Adipocyte (in vitro differentiated cells): ENCODE measurements around the gene DEPDC5.
A peak's percentile ranks its signal among the peaks of the same experiment; 100 is the strongest.

ENCODE experiments used
- DNase-seq: peaks from one replicate; pipeline ENCODE4 v3.0.0-alpha.2; 2015; ENCODE audit warnings: low read depth
- H3K27me3 ChIP-seq: replicated peaks from 2 replicates; pipeline ENCODE4 v1.7.0; 2013; ENCODE audit warnings: mild to moderate bottlenecking, low read length, moderate library complexity; ENCODE audit not compliant: control insufficient read depth, insufficient read depth
- H3K36me3 ChIP-seq: 2 replicates; pipeline ENCODE4 v1.7.0; 2013; ENCODE audit warnings: low read length, mild to moderate bottlenecking, moderate library complexity; ENCODE audit not compliant: control insufficient read depth, insufficient read depth, severe bottlenecking
- H3K4me1 ChIP-seq: 2 replicates; pipeline ENCODE4 v1.7.0; 2013; ENCODE audit warnings: mild to moderate bottlenecking, low read length, moderate library complexity; ENCODE audit not compliant: control insufficient read depth, insufficient read depth
- H3K4me3 ChIP-seq: 2 replicates; pipeline ENCODE4 v1.7.0; 2013; ENCODE audit warnings: mild to moderate bottlenecking, low read length, moderate library complexity
- H3K9ac ChIP-seq: 2 replicates; pipeline ENCODE4 v1.7.0; 2013; ENCODE audit warnings: mild to moderate bottlenecking, low read length, moderate library complexity
- H3K9me3 ChIP-seq: 2 replicates; pipeline ENCODE4 v1.7.0; 2013; ENCODE audit warnings: mild to moderate bottlenecking, low read length, moderate library complexity; ENCODE audit not compliant: control insufficient read depth

DEPDC5 gene

DNA sequence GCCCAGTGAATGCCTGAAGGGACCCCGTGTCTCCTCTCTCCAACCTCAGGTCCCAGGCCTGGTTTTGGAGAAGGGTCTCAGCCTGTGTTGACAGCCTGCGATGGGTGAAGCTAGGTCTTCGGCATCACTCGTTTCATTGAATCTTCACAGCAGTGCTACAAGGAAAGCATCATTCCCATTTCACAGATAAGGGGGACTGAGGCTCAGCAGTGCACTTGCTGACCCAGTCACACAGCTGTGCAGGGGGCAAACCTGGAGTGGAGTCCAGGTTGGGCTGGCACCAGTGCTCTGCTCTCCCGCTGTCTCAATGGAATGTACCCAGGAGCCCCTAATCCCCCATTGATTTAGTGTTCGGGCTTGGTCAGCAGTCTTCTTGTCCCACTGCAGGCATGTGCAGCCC, 179.6 kb downstream of the DEPDC5 start:
- Histone ChIP-seq H3K9me3 (no peaks in the 10 kb centered on the region), H3K4me1 (peaks cover 3% of the 10 kb centered on the region), H3K4me3 (no peak overlapping the region), H3K36me3 (no peaks in the 10 kb centered on the region), H3K9ac (no peak overlapping the region), H3K27me3 (no peaks in the 10 kb centered on the region)
- no peak for DNase-seq

- no peak overlapping the region for H3K4me3 ChIP-seq
- no peak for DNase-seq
- H3K36me3 ChIP-seq: no peaks in the 10 kb centered on the region
- no peaks in the 10 kb centered on the region for H3K27me3 ChIP-seq
- no peak overlapping the region for H3K9ac ChIP-seq
- H3K9me3 ChIP-seq: no peaks in the 10 kb centered on the region
- H3K4me1 ChIP-seq: no peaks in the 10 kb centered on the region
These were observed 180.1 kb downstream of the DEPDC5 start for GRCh38 chr22:31933816-31934482.

GRCh38 chr22:31935961-31936635, 182.3 kb downstream of the DEPDC5 start:
- H3K4me1 ChIP-seq: no peaks in the 10 kb centered on the region
- H3K9ac ChIP-seq: no peak overlapping the region
- no peaks in the 10 kb centered on the region for H3K9me3 ChIP-seq
- H3K27me3 ChIP-seq: no peaks in the 10 kb centered on the region
- no peak for DNase-seq
- no peak overlapping the region for H3K4me3 ChIP-seq
- no peaks in the 10 kb centered on the region for H3K36me3 ChIP-seq

DNA sequence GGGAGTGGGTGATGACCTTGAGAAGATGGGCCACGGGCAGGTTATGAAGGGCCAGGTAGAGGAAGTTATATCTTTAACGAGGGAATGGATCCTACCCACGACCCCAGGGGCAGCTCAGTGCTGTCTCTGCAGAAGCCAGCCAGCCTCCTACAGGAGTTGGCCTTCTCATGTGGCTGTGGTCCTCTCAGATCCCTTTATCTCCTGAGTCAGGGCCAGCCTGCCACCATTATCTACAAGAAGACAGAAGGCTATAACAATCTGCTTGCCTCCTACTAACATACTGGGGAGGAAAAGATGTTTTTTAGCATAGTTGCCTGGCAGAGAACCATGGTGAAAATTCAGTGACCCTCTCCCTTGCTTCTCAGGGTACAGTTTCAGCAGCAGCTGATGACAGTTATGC, 183.5 kb downstream of the DEPDC5 start:
- no peak overlapping the region for H3K4me3 ChIP-seq
- no peaks in the 10 kb centered on the region for H3K4me1 ChIP-seq
- H3K36me3 ChIP-seq: no peaks in the 10 kb centered on the region
- no peaks in the 10 kb centered on the region for H3K9me3 ChIP-seq
- DNase-seq: no peak
- no peak overlapping the region for H3K9ac ChIP-seq
- H3K27me3 ChIP-seq: no peaks in the 10 kb centered on the region

GRCh38 chr22:31938296-31938695, 184.5 kb downstream of the DEPDC5 start:
- no peak for DNase-seq
- H3K36me3 ChIP-seq: no peaks in the 10 kb centered on the region
- no peaks in the 10 kb centered on the region for H3K9me3 ChIP-seq
- H3K27me3 ChIP-seq: no peaks in the 10 kb centered on the region
- H3K4me1 ChIP-seq: no peaks in the 10 kb centered on the region
- no peak overlapping the region for H3K4me3 ChIP-seq
- no peak overlapping the region for H3K9ac ChIP-seq

GRCh38 chr22:31940506-31940905, 186.7 kb downstream of the DEPDC5 start:
- Histone ChIP-seq H3K36me3 (no peaks in the 10 kb centered on the region), H3K4me1 (peaks cover 5% of the 10 kb centered on the region), H3K9ac (no peak overlapping the region), H3K27me3 (no peaks in the 10 kb centered on the region), H3K4me3 (no peak overlapping the region), H3K9me3 (no peaks in the 10 kb centered on the region)
- DNase-seq: no peak

DNA sequence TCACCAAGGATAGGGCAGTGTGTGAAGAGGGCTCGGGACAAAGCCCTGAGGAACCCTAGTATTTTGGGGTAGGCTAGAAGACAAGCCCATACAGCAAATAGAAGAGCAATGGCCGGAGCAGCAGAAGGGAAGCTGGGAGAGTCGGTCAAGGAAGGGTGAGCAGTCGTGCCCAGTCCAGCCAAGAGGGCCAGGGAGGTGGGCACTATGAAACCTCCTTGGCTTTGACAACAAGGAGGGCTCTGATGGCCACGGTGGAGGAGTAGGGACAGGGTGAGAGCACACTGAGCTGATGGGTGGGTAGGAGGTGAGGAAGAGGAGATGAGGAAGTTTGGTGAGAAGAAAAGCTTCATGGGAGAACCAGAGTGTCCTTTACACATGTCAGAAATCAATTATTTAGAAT, 188.3 kb downstream of the DEPDC5 start:
- Histone ChIP-seq H3K9me3 (no peaks in the 10 kb centered on the region), H3K36me3 (no peaks in the 10 kb centered on the region), H3K4me1 (peaks cover 19% of the 10 kb centered on the region), H3K4me3 (no peak overlapping the region), H3K27me3 (no peaks in the 10 kb centered on the region), H3K9ac (no peak overlapping the region)
- no peak for DNase-seq

DNA sequence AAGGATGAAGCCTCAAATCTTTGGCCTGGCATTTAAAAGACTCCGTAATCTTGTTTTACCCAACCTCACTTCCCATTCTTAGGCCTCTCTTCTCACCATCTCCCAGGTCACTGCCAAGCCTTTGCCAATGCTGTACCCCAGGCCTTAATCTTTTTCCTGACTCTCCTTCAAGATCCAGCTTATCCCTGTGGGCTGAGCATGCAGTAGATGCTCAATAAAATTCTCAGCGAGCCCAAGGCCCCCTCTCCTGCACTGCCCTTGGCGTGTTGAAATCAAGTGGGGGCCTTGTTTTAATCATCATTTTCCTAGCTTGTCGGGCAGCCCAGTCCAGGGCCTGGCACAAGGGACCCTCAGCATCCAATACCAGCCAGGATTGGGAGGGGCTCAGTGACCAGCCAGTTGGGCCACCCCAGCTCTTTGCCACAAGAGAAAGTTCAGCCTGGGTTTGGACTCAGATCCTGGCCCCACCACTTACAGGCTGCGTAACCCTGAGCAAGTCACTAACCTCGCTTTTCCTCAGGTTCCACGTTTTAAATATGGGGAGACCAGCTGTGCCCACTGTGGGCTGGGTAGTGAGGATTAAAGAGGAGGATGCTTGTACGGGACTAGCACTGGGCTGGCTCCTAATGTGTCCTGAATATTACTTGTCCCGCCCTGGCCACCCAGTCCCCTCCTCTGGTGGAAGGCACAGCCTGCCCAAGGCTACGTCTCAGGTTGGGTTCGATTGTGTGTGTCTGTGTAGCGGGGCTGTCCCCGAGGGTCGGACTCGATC, 189.6 kb downstream of the DEPDC5 start:
- Histone ChIP-seq H3K27me3 (no peaks in the 10 kb centered on the region), H3K36me3 (peaks cover 3% of the 10 kb centered on the region), H3K4me1 (peaks cover 20% of the 10 kb centered on the region), H3K4me3 (peak overlapping the region; percentile 83), H3K9ac (peak overlapping the region; percentile 86), H3K9me3 (no peaks in the 10 kb centered on the region)
- no peak for DNase-seq

- H3K9me3 ChIP-seq: no peaks in the 10 kb centered on the region
- DNase-seq: peak; percentile 98
- no peaks in the 10 kb centered on the region for H3K27me3 ChIP-seq
- peaks cover 3% of the 10 kb centered on the region for H3K36me3 ChIP-seq
- peaks cover 20% of the 10 kb centered on the region for H3K4me1 ChIP-seq
- peak within 1 kb of the TSS; percentile 95 for H3K4me3 ChIP-seq
- peak within 1 kb of the TSS; percentile 92 for H3K9ac ChIP-seq
These were observed 190.3 kb downstream of the DEPDC5 start, which contains the start of gene YWHAH for GRCh38 chr22:31943978-31944699. Gene YWHAH (plus strand): TSS chr22:31944535. CDS start chr22:31944734, 199 bp downstream.

DNA sequence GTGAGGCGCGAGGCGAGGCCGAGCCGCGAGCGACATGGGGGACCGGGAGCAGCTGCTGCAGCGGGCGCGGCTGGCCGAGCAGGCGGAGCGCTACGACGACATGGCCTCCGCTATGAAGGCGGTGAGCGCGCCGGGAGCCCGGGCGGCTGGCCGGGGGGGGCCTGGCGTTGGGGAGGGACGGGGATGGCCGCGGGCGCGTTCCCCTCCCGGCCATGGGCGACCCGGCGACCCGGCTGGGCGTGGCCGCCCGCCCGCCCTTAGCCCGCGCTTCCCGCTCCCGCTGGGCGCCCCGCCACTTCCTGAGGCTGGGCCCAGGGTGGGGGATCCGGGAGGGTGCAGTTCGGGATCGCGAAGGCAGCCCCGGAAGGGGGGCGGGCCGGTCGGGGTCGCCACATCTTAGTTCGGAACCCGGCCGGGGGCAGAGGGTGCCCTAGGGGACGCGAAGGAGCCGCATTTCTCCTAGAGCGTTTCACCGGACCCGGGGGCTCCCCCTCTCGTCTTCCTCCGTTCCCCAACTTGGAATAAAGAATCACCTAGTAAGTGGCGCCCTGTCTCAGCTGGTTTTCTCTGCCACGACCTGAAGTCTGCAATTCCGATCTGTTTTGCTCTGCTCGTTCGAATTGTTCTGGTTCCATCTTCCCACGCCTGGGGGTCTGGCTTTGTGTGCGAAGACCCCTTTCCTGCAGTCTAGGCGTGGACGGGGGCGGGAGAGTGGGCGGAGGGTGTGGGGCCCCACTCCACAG, 191.1 kb downstream of the DEPDC5 start:
- peak overlapping the region; percentile 95 for H3K4me3 ChIP-seq
- H3K36me3 ChIP-seq: peaks cover 3% of the 10 kb centered on the region
- H3K9me3 ChIP-seq: no peaks in the 10 kb centered on the region
- H3K9ac ChIP-seq: peak overlapping the region; percentile 92
- no peaks in the 10 kb centered on the region for H3K27me3 ChIP-seq
- H3K4me1 ChIP-seq: peaks cover 24% of the 10 kb centered on the region
- DNase-seq: peak; percentile 62
